ENCODE measurements around the gene ASPSCR1. TPM values are rescaled to one million over a fixed set of nuclear protein-coding genes. Genes with fewer than 3 reads are reported as not detected.

The ASPSCR1 gene
- total and polyA plus RNA-seq, 9 of the 15 experiments (the other 6 are each of a cell fraction or from before 2014, with no cell fraction given): 0.90 to 36.9 (median 11.6) TPM

GRCh38 chr17:81977211-81977808, at the start of gene ASPSCR1 (continued):
- TF ChIP-seq, protein P1, sequence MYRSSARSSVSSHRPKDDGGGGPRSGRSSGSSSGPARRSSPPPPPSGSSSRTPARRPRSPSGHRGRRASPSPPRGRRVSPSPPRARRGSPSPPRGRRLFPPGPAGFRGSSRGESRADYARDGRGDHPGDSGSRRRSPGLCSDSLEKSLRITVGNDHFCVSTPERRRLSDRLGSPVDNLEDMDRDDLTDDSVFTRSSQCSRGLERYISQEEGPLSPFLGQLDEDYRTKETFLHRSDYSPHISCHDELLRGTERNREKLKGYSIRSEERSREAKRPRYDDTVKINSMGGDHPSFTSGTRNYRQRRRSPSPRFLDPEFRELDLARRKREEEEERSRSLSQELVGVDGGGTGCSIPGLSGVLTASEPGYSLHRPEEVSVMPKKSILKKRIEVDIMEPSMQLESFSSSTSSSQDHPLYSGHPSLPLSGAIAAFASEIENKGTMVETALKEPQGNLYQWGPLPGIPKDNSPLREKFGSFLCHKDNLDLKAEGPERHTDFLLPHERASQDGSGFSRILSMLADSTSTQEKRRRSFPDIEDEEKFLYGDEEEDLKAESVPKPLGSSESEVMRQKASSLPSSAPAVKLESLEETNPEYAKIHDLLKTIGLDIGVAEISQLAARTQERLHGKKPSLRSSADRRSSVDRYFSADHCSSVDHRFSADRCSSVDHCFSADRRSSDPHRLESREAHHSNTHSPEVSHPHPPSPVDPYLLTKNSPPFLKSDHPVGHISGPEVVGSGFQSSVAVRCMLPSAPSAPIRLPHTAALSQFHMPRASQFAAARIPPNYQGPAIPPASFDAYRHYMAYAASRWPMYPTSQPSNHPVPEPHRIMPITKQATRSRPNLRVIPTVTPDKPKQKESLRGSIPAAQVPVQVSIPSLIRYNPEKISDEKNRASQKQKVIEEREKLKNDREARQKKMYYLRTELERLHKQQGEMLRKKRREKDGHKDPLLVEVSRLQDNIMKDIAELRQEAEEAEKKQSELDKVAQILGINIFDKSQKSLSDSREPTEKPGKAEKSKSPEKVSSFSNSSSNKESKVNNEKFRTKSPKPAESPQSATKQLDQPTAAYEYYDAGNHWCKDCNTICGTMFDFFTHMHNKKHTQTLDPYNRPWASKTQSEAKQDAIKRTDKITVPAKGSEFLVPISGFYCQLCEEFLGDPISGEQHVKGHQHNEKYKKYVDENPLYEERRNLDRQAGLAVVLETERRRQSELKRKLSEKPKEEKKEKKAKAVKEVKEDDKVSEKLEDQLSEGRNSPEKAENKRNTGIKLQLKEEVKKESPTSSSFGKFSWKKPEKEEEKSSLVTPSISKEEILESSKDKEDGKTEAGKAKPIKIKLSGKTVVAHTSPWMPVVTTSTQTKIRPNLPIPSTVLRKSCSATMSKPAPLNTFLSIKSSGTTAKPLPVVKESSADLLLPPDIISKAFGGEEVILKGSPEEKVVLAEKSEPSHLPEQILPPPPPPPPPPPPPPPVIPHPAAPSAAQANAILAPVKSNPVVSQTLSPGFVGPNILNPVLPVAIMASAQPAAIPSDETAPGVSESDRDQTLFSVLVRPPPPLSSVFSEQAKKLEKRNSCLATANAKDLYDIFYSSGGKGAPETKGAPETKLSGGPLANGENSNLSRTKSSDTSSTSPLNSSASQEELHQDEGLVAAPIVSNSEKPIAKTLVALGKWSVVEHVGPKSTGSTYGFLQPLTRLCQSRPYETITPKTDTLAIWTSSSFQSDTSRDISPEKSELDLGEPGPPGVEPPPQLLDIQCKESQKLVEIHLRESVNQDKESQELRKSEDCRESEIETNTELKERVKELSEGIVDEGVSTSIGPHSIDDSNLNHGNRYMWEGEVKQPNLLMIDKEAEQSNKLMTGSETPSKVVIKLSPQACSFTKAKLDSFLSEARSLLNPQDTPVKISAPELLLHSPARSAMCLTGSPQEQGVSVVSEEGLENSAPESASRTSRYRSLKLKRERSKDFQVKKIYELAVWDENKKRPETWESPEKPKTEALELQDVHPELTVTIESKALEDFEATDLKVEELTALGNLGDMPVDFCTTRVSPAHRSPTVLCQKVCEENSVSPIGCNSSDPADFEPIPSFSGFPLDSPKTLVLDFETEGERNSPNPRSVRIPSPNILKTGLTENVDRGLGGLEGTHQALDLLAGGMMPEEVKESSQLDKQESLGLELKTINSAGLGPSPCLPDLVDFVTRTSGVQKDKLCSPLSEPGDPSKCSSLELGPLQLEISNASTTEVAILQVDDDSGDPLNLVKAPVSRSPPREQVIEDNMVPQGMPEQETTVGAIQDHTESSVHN (IDR thresholded peaks at IDR 0.05; ENCODE audit: borderline replicate concordance in 1 of 2, low read depth in 1 of 2): no peak
- TF ChIP-seq ZNF778 (CRISPR knock-in tag; IDR thresholded peaks at IDR 0.05): no peak
- peak; percentile 51 for TF ChIP-seq RBM25 (IDR thresholded peaks at IDR 0.05; ENCODE audit: low read depth, low read length, severe bottlenecking)
- TF ChIP-seq, protein P2, sequence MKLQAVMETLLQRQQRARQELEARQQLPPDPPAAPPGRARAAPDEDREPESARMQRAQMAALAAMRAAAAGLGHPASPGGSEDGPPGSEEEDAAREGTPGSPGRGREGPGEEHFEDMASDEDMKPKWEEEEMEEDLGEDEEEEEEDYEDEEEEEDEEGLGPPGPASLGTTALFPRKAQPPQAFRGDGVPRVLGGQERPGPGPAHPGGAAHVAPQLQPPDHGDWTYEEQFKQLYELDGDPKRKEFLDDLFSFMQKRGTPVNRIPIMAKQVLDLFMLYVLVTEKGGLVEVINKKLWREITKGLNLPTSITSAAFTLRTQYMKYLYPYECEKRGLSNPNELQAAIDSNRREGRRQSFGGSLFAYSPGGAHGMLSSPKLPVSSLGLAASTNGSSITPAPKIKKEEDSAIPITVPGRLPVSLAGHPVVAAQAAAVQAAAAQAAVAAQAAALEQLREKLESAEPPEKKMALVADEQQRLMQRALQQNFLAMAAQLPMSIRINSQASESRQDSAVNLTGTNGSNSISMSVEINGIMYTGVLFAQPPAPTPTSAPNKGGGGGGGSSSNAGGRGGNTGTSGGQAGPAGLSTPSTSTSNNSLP (IDR thresholded peaks at IDR 0.05; ENCODE audit: borderline replicate concordance, low read depth, low read length): no peak
- no peak for TF ChIP-seq NR4A1 (CRISPR knock-in tag; IDR thresholded peaks at IDR 0.05)
- peak; percentile 43; the same call in 1 of the 2 replicates for TF ChIP-seq NR4A1 (tag; IDR thresholded peaks at IDR 0.05)
- TF ChIP-seq TAF9B (IDR thresholded peaks at IDR 0.05; ENCODE audit: partially characterized antibody): peak; percentile 49
- no peak for TF ChIP-seq SMC3 (conservative IDR thresholded peaks at IDR 0.05; ENCODE audit: insufficient read depth, low read depth, low read length)
- TF ChIP-seq RBM22 (IDR thresholded peaks at IDR 0.05; ENCODE audit: low read depth, low read length, poor library complexity, severe bottlenecking): no peak
- TF ChIP-seq NCOA2 (IDR thresholded peaks at IDR 0.05; ENCODE audit: partially characterized antibody in 2 of 2): no peak
- no peak for TF ChIP-seq ZNF212 (CRISPR knock-in tag; IDR thresholded peaks at IDR 0.05)
- TF ChIP-seq ZNF174 (CRISPR knock-in tag; IDR thresholded peaks at IDR 0.05): no peak
- TF ChIP-seq SMARCA5 (IDR thresholded peaks at IDR 0.05): no peak
- TF ChIP-seq HBP1 (CRISPR knock-in tag; IDR thresholded peaks at IDR 0.05): no peak
- peak; percentile 84 for TF ChIP-seq ESRRA (IDR thresholded peaks at IDR 0.05; ENCODE audit: borderline replicate concordance, low read depth)
- TF ChIP-seq PTBP1 (IDR thresholded peaks at IDR 0.05; ENCODE audit: low read depth, low read length): no peak
- no peak for TF ChIP-seq WHSC1 (IDR thresholded peaks at IDR 0.05; ENCODE audit: low read length)
- no peak for TF ChIP-seq CBX3 (IDR thresholded peaks at IDR 0.05; ENCODE audit: borderline replicate concordance in 1 of 2, low read length in 2 of 2)

Measured in K562 (cell line).